Omental fat pad (tissue), 4 donors: ENCODE measurements around the gene SPSB3. TPM values are rescaled to one million over a fixed set of nuclear protein-coding genes. Genes with fewer than 3 reads are reported as not detected.

Source experiments
- ATAC-seq: fragments of 150-250 bp; one replicate; pipeline ENCODE4 v1.9.1; 2016; ENCODE audit warnings: mild to moderate bottlenecking, moderate library complexity; ENCODE audit not compliant: low FRiP score
- DNase-seq: peaks from one replicate; pipeline ENCODE4 v3.0.0-alpha.2; 2019; ENCODE audit warnings: low spot score
- CTCF ChIP-seq, 3 donors: fragments of 450-650 bp; IDR thresholded peaks; one replicate each; pipeline ENCODE4 v1.5.1; 2016 to 2017; ENCODE audit warnings: antibody characterized with exemption in 3 of 3, mild to moderate bottlenecking in 3 of 3, moderate library complexity in 2 of 3
- total RNA-seq, 4 donors: library from RNA; depleted of rRNA; stranded (reverse); fragments of >200 nt; gene quantifications; one replicate each; pipeline ENCODE4 v1.1.0, GENCODE V29; 2016

SPSB3 gene
- total RNA-seq, 4 donors from 2014 or later: 39.5 to 88.1 (median 50.7) TPM

GRCh38 chr16:1777375-1778199, 4.8 kb downstream of the SPSB3 start:
- TF ChIP-seq CTCF (IDR thresholded peaks at IDR 0.05): no peak
- DNase-seq (no peak), ATAC-seq (no peak)

DNA sequence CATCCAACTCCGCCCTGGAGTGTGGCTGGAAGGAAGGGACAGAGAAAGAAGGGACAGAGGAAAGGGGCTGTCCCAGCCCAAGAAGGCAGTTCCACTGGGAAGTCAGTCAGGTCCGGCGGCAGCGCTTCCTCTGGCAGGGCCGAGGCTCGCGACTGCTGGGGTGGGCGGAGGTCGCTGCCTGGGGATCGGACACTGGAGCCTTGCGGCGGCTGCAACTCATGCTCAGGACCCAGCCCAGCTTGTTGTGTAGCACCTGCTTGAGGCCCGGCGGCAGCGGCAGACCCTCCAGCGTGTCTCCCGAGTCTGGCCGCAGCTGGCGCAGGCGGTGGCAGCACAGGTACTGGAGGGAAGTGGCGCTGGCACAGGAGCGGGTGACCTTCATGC, 5.4 kb downstream of the SPSB3 start:
- TF ChIP-seq CTCF (IDR thresholded peaks at IDR 0.05): no peak
- ATAC-seq: no peak
- DNase-seq: no peak

DNA sequence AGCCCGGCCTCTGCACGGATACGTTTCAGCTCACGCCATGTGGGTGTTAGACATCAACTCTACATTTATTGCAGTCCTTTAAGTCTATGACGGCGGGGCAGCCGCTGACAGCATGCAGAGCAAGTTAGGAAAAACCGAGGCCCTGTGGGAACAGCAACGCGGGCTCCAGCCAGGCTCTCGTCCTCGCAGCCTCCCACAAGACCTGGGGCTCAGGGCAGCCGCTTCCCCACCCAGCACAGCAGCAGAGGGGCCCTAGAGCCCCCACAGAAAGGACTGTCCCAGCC, 5.8 kb downstream of the SPSB3 start:
- no peak for ATAC-seq
- DNase-seq: no peak
- no peak for TF ChIP-seq CTCF (IDR thresholded peaks at IDR 0.05)

DNA sequence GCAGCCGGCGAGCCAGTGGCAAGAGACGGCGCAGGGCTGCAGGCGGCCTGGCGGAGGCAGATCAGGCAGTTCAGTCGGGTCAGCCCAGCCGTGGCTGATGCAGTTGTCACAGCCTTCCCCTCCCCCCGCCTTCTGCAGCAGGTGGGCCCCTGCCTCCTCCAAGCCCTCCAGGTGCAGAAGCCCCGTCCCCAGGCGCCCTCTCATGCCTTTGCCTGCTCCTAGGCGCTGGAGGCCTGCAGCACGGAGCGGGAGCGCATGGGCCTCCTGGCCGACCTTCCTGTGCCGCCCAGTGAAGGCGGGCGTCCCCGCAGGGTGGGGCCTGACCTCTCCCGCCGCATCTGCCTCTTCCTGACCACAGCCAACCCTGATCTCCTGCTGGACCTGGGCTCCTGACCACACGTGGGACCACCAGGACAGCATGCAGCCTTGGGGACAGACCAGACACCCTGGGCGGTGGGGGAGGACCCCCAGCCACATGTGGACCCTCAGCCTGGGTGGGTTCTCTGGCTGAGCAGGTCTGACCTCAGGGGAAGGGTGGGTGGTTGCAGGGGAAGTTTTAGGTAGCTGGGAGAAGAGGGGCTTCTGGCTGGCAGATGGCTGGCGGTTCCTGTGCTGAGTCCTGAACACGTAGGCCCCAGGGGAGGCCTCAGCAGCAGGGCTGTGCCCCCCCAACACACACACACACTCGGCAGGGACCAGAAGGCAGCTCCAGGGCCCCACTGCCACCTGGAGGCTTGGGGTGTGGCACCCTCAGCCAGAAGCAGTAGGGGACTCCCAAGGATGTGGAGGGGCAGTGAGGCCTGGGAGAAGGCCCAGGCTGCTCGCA, 6.3 kb downstream of the SPSB3 start:
- no peak for DNase-seq

DNA sequence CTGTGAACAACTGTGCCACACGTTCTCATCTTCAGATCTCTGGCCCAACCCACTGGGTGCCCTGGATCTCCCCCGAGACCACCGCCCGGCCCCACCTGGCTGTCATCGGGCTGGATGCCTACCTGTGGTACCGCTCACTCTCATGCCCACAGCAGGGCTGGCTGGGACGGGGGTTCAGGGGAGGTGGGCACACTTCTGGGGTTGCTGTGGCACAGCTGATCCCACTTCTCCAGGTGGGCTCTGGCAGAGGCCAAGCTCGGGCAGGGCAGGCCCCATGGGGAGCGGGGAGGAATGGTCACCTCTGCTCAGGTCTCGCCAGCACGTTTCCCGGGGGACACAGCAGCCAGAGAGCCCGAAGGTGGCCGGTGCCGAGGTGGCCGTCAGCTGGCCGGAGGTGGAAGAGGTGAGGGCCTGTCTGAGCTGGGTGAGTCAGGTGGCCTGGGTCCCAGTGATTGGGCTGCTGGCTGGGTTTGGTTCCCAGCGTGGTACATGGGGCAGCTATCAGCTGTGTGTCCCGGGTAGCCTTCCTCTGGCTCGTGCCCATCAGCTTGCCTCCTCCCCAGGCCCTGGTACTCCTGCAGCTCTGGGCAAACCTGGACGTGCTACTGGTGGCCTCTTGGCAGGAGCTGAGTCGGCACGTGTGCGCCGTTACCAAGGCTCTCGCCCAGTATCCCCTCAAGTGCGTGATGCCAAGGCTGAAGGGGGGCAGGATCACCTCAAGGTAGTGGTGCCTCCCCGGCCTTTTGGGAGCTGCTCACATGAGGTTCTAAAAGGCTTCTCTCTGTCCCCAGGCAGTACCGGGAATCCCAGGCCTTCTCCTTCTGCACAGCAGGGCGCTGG, 7.1 kb downstream of the SPSB3 start:
- ATAC-seq (no peak), DNase-seq (no peak)
- TF ChIP-seq CTCF (IDR thresholded peaks at IDR 0.05): no peak

More for the DNA sequence above, 6.3 kb downstream of the SPSB3 start:
- no peak for TF ChIP-seq CTCF (IDR thresholded peaks at IDR 0.05)
- no peak for ATAC-seq

DNA sequence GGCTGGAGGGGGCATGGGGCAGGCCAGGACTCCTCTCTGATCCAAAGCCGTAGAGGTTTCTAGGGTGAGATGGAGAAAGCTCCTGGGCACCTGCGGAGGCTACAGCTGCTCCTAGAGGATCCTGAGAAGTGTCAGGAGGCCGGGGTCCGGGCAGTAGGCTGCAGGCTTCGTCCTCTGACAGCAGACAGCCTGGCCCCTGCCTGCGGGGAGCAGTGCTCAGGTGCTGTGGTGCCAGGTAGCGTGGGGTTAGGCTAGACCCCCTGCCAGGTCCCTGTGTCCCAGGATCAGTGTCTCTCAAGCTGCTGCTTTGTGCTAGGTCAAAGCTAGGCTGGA, 8.0 kb downstream of the SPSB3 start:
- TF ChIP-seq CTCF (IDR thresholded peaks at IDR 0.05): no peak
- no peak for ATAC-seq
- DNase-seq: no peak
